Endothelial cell of umbilical vein (primary cell): ENCODE measurements around the gene NOP16. TPM values are rescaled to one million over a fixed set of nuclear protein-coding genes. Genes with fewer than 3 reads are reported as not detected.

Source experiments
- BruUV-seq: library from RNA; stranded (reverse); fragments of 400-500 nt; replicated peaks from 2 replicates; lab custom pipeline; 2021; lab: Mats Ljungman, UMichigan
- CTCF ChIA-PET: fragments of 300-600, 350-600 bp; sonication (Branson Sonifier 250); formaldehyde crosslinking; loops from one replicate; lab custom pipeline; 2021; ENCODE audit warnings: antibody characterized with exemption, inconsistent platforms; lab: Charles Lee
- POLR2A ChIA-PET: fragments of 300-600, 350-600 bp; sonication (Branson Sonifier 250); formaldehyde crosslinking; loops from one replicate; lab custom pipeline; 2021; ENCODE audit warnings: antibody characterized with exemption, inconsistent platforms; lab: Charles Lee
- DNase-seq: peaks from one replicate; pipeline ENCODE4 v3.0.0-alpha.2; 2011; ENCODE audit warnings: low read depth, low spot score
- FAIRE-seq: peaks from 2 replicates; lab custom pipeline; 2011; peaks lifted over from hg19 to GRCh38; lab: Jason Lieb, UNC
- H2AFZ ChIP-seq: 2 replicates; pipeline ENCODE4 v1.6.0; 2012; ENCODE audit warnings: low read depth, low read length, control low read depth, inconsistent platforms
- H3K27ac ChIP-seq: 2 replicates; pipeline ENCODE4 v1.5.1; 2011; ENCODE audit warnings: low read depth, mild to moderate bottlenecking, control low read depth, low read length, moderate library complexity; ENCODE audit not compliant: insufficient read depth
- H3K27me3 ChIP-seq, 2 experiments: 2 replicates each; pipeline versions ENCODE4 v1.6.0 to v1.6.1; 2011; ENCODE audit warnings: low read length in 2 of 2, mixed read lengths in 1 of 2; ENCODE audit not compliant: control insufficient read depth in 2 of 2, insufficient read depth in 2 of 2
- H3K36me3 ChIP-seq, 2 experiments: 2 replicates in 1 of 2; 3 replicates in 1 of 2; pipeline ENCODE4 v1.5.1; 2011; ENCODE audit warnings: low read length in 2 of 2, mild to moderate bottlenecking in 1 of 2, moderate library complexity in 1 of 2; ENCODE audit not compliant: control insufficient read depth in 2 of 2, insufficient read depth in 2 of 2; ENCODE audit errors: extremely low read depth in 1 of 2
- H3K4me1 ChIP-seq: 3 replicates; pipeline ENCODE4 v1.5.1; 2011; ENCODE audit warnings: mild to moderate bottlenecking, low read length; ENCODE audit not compliant: control insufficient read depth, insufficient read depth; ENCODE audit errors: extremely low read depth
- H3K4me2 ChIP-seq: 2 replicates; pipeline ENCODE4 v1.6.1; 2011; ENCODE audit warnings: low read length, control low read depth, mixed read lengths; ENCODE audit not compliant: insufficient read depth
- H3K4me3 ChIP-seq, 3 experiments: fragments of 200-600 bp in 1 of 3; sonication (generic), shearing (Covaris generic) in 1 of 3; replicated peaks in 1 of 3; 2 replicates each; pipeline ENCODE4 v1.5.1; 2011 to 2016; ENCODE audit warnings: control low read depth in 3 of 3, low read length in 3 of 3, mild to moderate bottlenecking in 2 of 3, inconsistent platforms in 1 of 3, low read depth in 1 of 3, moderate library complexity in 1 of 3; ENCODE audit not compliant: insufficient read depth in 1 of 3
- H3K79me2 ChIP-seq: 2 replicates; pipeline ENCODE4 v1.6.0; 2012; ENCODE audit warnings: low read length, inconsistent platforms; ENCODE audit not compliant: control insufficient read depth, insufficient read depth
- H3K9ac ChIP-seq: replicated peaks from 2 replicates; pipeline ENCODE3; 2011; ENCODE audit warnings: low read length, control low read depth; ENCODE audit not compliant: insufficient read depth; ENCODE audit errors: extremely low read depth
- H3K9me1 ChIP-seq: replicated peaks from 3 replicates; pipeline ENCODE4 v1.6.0; 2011; ENCODE audit warnings: mild to moderate bottlenecking, low read length; ENCODE audit not compliant: control insufficient read depth, insufficient read depth; ENCODE audit errors: extremely low read depth
- H3K9me3 ChIP-seq: replicated peaks from 2 replicates; pipeline ENCODE4 v1.5.1; 2012; ENCODE audit warnings: low read length, inconsistent platforms; ENCODE audit not compliant: control insufficient read depth, insufficient read depth
- H4K20me1 ChIP-seq: replicated peaks from 2 replicates; pipeline ENCODE3; 2011; ENCODE audit warnings: mild to moderate bottlenecking, low read length; ENCODE audit not compliant: control insufficient read depth, insufficient read depth; ENCODE audit errors: extremely low read depth
- CTCF ChIP-seq, 2 donors: IDR thresholded peaks; 1 replicate in 1 of 2; 2 replicates in 1 of 2; pipeline ENCODE4 v1.5.1; 2011; ENCODE audit warnings: low read length in 2 of 2, mild to moderate bottlenecking in 2 of 2, moderate library complexity in 2 of 2, control low read depth in 1 of 2, inconsistent platforms in 1 of 2, low read depth in 1 of 2; ENCODE audit not compliant: insufficient read depth in 1 of 2; ENCODE audit errors: extremely low read depth in 1 of 2
- EZH2 ChIP-seq: IDR thresholded peaks from 2 replicates; pipeline ENCODE4 v1.6.1; 2012; ENCODE audit warnings: borderline replicate concordance, low read depth, mild to moderate bottlenecking, moderate library complexity, low read length, inconsistent platforms; ENCODE audit not compliant: severe bottlenecking
- FOS ChIP-seq: IDR thresholded peaks from 2 replicates; pipeline ENCODE4 v1.6.1; 2011; ENCODE audit warnings: mild to moderate bottlenecking, low read length, moderate library complexity, borderline replicate concordance; ENCODE audit not compliant: insufficient read depth
- GATA2 ChIP-seq: IDR thresholded peaks from 2 replicates; pipeline ENCODE4 v1.7.0; 2011; ENCODE audit warnings: low read depth, mild to moderate bottlenecking, moderate library complexity, mixed read lengths, low read length; ENCODE audit not compliant: insufficient read length, insufficient read depth
- JUN ChIP-seq: IDR thresholded peaks from 2 replicates; pipeline ENCODE4 v1.6.1; 2011; ENCODE audit warnings: borderline replicate concordance, low read depth; ENCODE audit not compliant: insufficient read length, insufficient read depth
- MAX ChIP-seq: IDR thresholded peaks from 2 replicates; pipeline ENCODE4 v1.6.1; 2011; ENCODE audit not compliant: insufficient read depth, insufficient read length
- MYC ChIP-seq: IDR thresholded peaks from one replicate; pipeline ENCODE4 v1.6.1; 2011; ENCODE audit warnings: mild to moderate bottlenecking, low read depth, low read length
- POLR2A ChIP-seq: IDR thresholded peaks from 2 replicates; pipeline ENCODE4 v1.6.1; 2012; ENCODE audit warnings: low read depth, mild to moderate bottlenecking, control low read depth, low read length
- POLR2AphosphoS5 ChIP-seq: IDR thresholded peaks from 2 replicates; pipeline ENCODE4 v1.6.1; 2012; ENCODE audit warnings: low read depth, mild to moderate bottlenecking, control low read depth, low read length, moderate library complexity; ENCODE audit not compliant: insufficient read depth
- dilution Hi-C: fragments of 300-500 bp; cut with MboI; formaldehyde crosslinking; loops from one replicate; pipeline ENCODE4 v1.15.0; 2019; ENCODE audit warnings: low sequenced_read_pairs; ENCODE audit not compliant: extremely low pct_ligation_motif_present
- intact Hi-C: fragments of 100-400 bp; cut with micrococcal nuclease; formaldehyde crosslinking; loops from one replicate; pipeline ENCODE4 v1.10.0; 2022
- polyA plus RNA-seq, 4 experiments: library from polyadenylated mRNA; depleted of rRNA in 3 of 4; stranded (reverse) in 3 of 4; unstranded in 1 of 4; fragments of >200 nt; gene quantifications; 2 replicates each; pipeline versions ENCODE4 v1.2.1 to v1.2.3, GENCODE V29; 2011 to 2012; ENCODE audit warnings: missing spikeins in 1 of 4
- total RNA-seq: library from RNA; stranded (reverse); gene quantifications from 2 replicates; pipeline ENCODE4 v1.2.3, GENCODE V29; 2021

NOP16 gene
- total and polyA plus RNA-seq, 2 donors (not counting 3 experiments of a cell fraction or from before 2014, with no cell fraction given), result 41.1 to 47.4 TPM

- no peak overlapping the region for H2AFZ ChIP-seq
- intact Hi-C loops (no loop called here), dilution Hi-C loops (no loop called here)
- no peak overlapping the region for H3K4me2 ChIP-seq
- no peaks in the 10 kb centered on the region for H3K4me1 ChIP-seq
- H3K9ac ChIP-seq, result no peak overlapping the region
- no peaks in the 10 kb centered on the region for H4K20me1 ChIP-seq
- no peak for TF ChIP-seq FOS
- no peak for TF ChIP-seq MAX
- TF ChIP-seq JUN, result no peak
- TF ChIP-seq MYC, result no peak
- no peak for FAIRE-seq
- H3K4me3 ChIP-seq, result no peak overlapping the region
- no peaks in the 10 kb centered on the region for H3K79me2 ChIP-seq
- POLR2A ChIA-PET, result no interaction called here
- no peaks in the 10 kb centered on the region for H3K27me3 ChIP-seq
- H3K9me1 ChIP-seq, result no peaks in the 10 kb centered on the region
- H3K9me3 ChIP-seq, result no peaks in the 10 kb centered on the region
- CTCF ChIA-PET, result interaction anchor here (1.1 kb wide), 1 partner anchor 13 kb away, joined by 3 read pairs; no protein-coding TSS in a partner anchor
- no peak for DNase-seq
- no peak overlapping the region for H3K27ac ChIP-seq
- peaks cover 2 to 5% of the 10 kb centered on the region in 2 experiments for H3K36me3 ChIP-seq
- no TSS peak for BruUV-seq
Observed at GRCh38 chr5:176339304-176339703, 49.1 kb downstream of the NOP16 start.

GRCh38 chr5:176337913-176338312 lies 50.5 kb downstream of the NOP16 start:
- POLR2A ChIA-PET, result no interaction called here
- dilution Hi-C loops, result no loop called here

More at GRCh38 chr5:176337913-176338312, 50.5 kb downstream of the NOP16 start:
- no peak overlapping the region for H3K4me3 ChIP-seq
- FAIRE-seq (no peak), DNase-seq (no peak)
- CTCF ChIA-PET, result no interaction called here
- H3K4me1 ChIP-seq, result no peaks in the 10 kb centered on the region
- no peak for TF ChIP-seq POLR2AphosphoS5
- no peak for TF ChIP-seq MAX
- no peak for TF ChIP-seq JUN
- no peak for TF ChIP-seq POLR2A
- TF ChIP-seq CTCF (IDR thresholded peaks at IDR 0.05; ENCODE audit: extremely low read depth in 1 of 2, insufficient read depth in 1 of 2, low read depth in 1 of 2, low read length in 2 of 2), result no peak
- TF ChIP-seq GATA2, result no peak
- TF ChIP-seq FOS, result no peak
- TF ChIP-seq MYC, result no peak
- TF ChIP-seq EZH2, result no peak
- H2AFZ ChIP-seq, result no peak overlapping the region
- no peak overlapping the region for H3K4me2 ChIP-seq
- peaks cover 2 to 5% of the 10 kb centered on the region in 2 experiments for H3K36me3 ChIP-seq
- BruUV-seq, result no TSS peak
- no peaks in the 10 kb centered on the region for H3K79me2 ChIP-seq
- H3K27me3 ChIP-seq, result no peaks in the 10 kb centered on the region
- intact Hi-C loops, result no loop called here
- H3K9me3 ChIP-seq, result no peaks in the 10 kb centered on the region
- H3K9me1 ChIP-seq, result no peaks in the 10 kb centered on the region
- H3K27ac ChIP-seq, result no peak overlapping the region
- no peaks in the 10 kb centered on the region for H4K20me1 ChIP-seq
- H3K9ac ChIP-seq, result no peak overlapping the region
